Ovary (tissue), 9 donors: ENCODE data around the gene CEP78. TPM values are rescaled to one million over a fixed set of nuclear protein-coding genes. Genes with fewer than 3 reads are reported as not detected.
"Not testable (repeated sequence)": the region's sequence is repeated elsewhere in the genome, so short reads cannot be mapped to it uniquely, and the experiment has no call there.

Experiments
- DNase-seq, 5 donors: peaks; one replicate each; pipeline ENCODE4 v3.0.0-alpha.2; 2019 to 2020
- H3K27ac ChIP-seq, 2 donors: fragments of 200-600 bp; one replicate each; pipeline versions ENCODE4 v1.5.1 to v1.8.0; 2019 to 2022
- H3K27me3 ChIP-seq: fragments of 200-600 bp; one replicate; pipeline ENCODE4 v1.8.0; 2022
- H3K36me3 ChIP-seq: fragments of 200-600 bp; sonication (generic); one replicate; pipeline ENCODE4 v1.5.1; 2019
- H3K4me1 ChIP-seq: one replicate; pipeline ENCODE4 v1.8.1; 2013; ENCODE audit warnings: mild to moderate bottlenecking, moderate library complexity; ENCODE audit not compliant: insufficient read depth
- H3K4me3 ChIP-seq: fragments of 200-600 bp; sonication (generic); one replicate; pipeline ENCODE4 v1.5.1; 2017
- H3K9me3 ChIP-seq, 2 donors: fragments of 200-600 bp in 1 of 2; sonication (generic) in 1 of 2; one replicate each; pipeline versions ENCODE4 v1.5.1 to v1.8.1; 2013 to 2019; ENCODE audit warnings: mild to moderate bottlenecking in 1 of 2, moderate library complexity in 1 of 2
- EP300 ChIP-seq: sonication (generic); formaldehyde crosslinking; IDR thresholded peaks from one replicate; pipeline ENCODE4 v1.6.1; 2017; ENCODE audit warnings: antibody characterized with exemption
- POLR2A ChIP-seq: fragments of 450-650 bp; IDR thresholded peaks from one replicate; pipeline ENCODE4 v1.6.1; 2017; ENCODE audit warnings: antibody characterized with exemption, mild to moderate bottlenecking, moderate library complexity
- WGBS, 3 donors: extraction: QIAGEN DNeasy Blood & Tissue Kit in 1 of 3; methylation state at CpG; one replicate each; pipeline versions ENCODE4 v1.1.5 to v1.1.7; 2013 to 2017; 5-methylcytosine and 5-hydroxymethylcytosine counted together
- intact Hi-C, 4 donors: fragments of 100-400 bp; cut with DNase I; formaldehyde crosslinking; loops; one replicate each; pipeline versions ENCODE4 v1.11.0 to v1.15.1; 2022 to 2023
- polyA plus RNA-seq, 2 donors: library from polyadenylated mRNA; stranded (reverse); fragments of 200-250 nt in 1 of 2; fragments of 350-450 nt in 1 of 2; fragmentation: Illumina TruSeq in 1 of 2; extraction: RNeasy Lipid Tissue Mini Kit (QIAGEN cat#74804) in 1 of 2; gene quantifications; one replicate each; pipeline ENCODE4 v1.2.3, GENCODE V29; 2013 to 2014
- total RNA-seq, 7 donors: library from RNA; depleted of rRNA in 2 of 7; stranded (reverse); fragments of >200 nt in 2 of 7; fragmentation: NEBNext Ultra II Directional in 3 of 7; extraction: Animal tissue kit (Norgen Biotek cat#: 25700) in 3 of 7; gene quantifications; one replicate each; pipeline versions ENCODE4 v1.1.0 to v1.2.4, GENCODE V29; 2016 to 2023
- TF ChIP-seq, protein P1 (sequence below), 3 donors: fragments of 450-650 bp in 2 of 3; fragments of 200-600 bp in 1 of 3; IDR thresholded peaks; one replicate each; pipeline versions ENCODE4 v1.5.1 to v1.8.0; 2016 to 2022; ENCODE audit warnings: antibody characterized with exemption in 3 of 3, mild to moderate bottlenecking in 1 of 3
- donor health status: DM: no; HTN: no; CAD: no; lungs with moderate emphysema.
- donor health status: DM: no; HTN: no; CAD: no.
- donor health status: Bipolar disorder and iron deficiency.
- donor health status: DM: yes; HTN: yes; CAD: no.
- donor health status: DM: no; HTN: no; CAD: no.
- donor health status: DM: yes; HTN: yes; CAD: no.

CEP78 gene
- total and polyA plus RNA-seq, 9 donors, result 6.1 to 25.6 (median 14.4) TPM

- intact Hi-C loops, result no loop called here
Measured at GRCh38 chr9:78213712-78214111, 22.2 kb upstream of the CEP78 start.

GRCh38 chr9:78214492-78214891 is 21.4 kb upstream of the CEP78 start:
- Histone ChIP-seq H3K4me3 (no peak overlapping the region), H3K27ac (no peak overlapping the region), H3K4me1 (no peaks in the 10 kb centered on the region), H3K36me3 (no peaks in the 10 kb centered on the region), H3K27me3 (no peaks in the 10 kb centered on the region), H3K9me3 (no peaks in the 10 kb centered on the region)
- intact Hi-C loops, result no loop called here
- TF ChIP-seq POLR2A, result no peak
- TF ChIP-seq EP300, result no peak
- 83 to 96% (median 85%) methylated on average over 1 of the region's 1 CpG for WGBS, 3 donors
- no peak for DNase-seq

More at GRCh38 chr9:78213712-78214111, 22.2 kb upstream of the CEP78 start:
- Histone ChIP-seq H3K9me3 (no peaks in the 10 kb centered on the region), H3K36me3 (no peaks in the 10 kb centered on the region), H3K27ac (no peak overlapping the region), H3K27me3 (no peaks in the 10 kb centered on the region), H3K4me1 (no peaks in the 10 kb centered on the region), H3K4me3 (no peak overlapping the region)
- 6 to 15% (median 12%) methylated on average over 4 of the region's 4 CpGs for WGBS, 3 donors
- no peak for TF ChIP-seq EP300
- TF ChIP-seq, protein P1, sequence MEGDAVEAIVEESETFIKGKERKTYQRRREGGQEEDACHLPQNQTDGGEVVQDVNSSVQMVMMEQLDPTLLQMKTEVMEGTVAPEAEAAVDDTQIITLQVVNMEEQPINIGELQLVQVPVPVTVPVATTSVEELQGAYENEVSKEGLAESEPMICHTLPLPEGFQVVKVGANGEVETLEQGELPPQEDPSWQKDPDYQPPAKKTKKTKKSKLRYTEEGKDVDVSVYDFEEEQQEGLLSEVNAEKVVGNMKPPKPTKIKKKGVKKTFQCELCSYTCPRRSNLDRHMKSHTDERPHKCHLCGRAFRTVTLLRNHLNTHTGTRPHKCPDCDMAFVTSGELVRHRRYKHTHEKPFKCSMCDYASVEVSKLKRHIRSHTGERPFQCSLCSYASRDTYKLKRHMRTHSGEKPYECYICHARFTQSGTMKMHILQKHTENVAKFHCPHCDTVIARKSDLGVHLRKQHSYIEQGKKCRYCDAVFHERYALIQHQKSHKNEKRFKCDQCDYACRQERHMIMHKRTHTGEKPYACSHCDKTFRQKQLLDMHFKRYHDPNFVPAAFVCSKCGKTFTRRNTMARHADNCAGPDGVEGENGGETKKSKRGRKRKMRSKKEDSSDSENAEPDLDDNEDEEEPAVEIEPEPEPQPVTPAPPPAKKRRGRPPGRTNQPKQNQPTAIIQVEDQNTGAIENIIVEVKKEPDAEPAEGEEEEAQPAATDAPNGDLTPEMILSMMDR (IDR thresholded peaks at IDR 0.05), result no peak
- no peak for TF ChIP-seq POLR2A
- no peak for DNase-seq

DNA sequence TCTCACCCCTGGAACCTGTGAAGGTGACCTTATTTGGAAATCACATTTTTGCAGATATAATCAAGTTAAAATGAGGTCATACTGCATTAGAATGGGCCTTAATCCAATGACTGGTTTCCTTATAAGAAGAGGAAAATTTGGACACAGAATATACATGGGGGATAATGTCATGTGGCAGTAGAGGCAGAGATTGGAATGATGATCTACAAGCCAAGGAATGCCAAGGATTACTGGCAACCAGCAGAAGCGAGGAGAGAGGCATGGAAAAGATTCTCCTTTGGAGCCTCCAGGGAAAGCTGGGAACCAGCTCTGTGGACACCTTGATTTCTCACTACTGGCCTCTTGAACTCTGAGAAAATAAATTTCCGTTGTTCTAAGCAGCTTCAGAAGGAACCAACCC is 20.2 kb upstream of the CEP78 start:
- intact Hi-C loops, result no loop called here
- 73 to 88% (median 87%) methylated on average over 2 of the region's 2 CpGs for WGBS, 3 donors
- Histone ChIP-seq H3K27me3 (no peaks in the 10 kb centered on the region), H3K27ac (no peak overlapping the region), H3K4me1 (no peaks in the 10 kb centered on the region), H3K36me3 (no peaks in the 10 kb centered on the region), H3K9me3 (no peaks in the 10 kb centered on the region), H3K4me3 (no peak overlapping the region)
- TF ChIP-seq EP300 (no peak), POLR2A (no peak)
- TF ChIP-seq, protein P1 (IDR thresholded peaks at IDR 0.05), result no peak
- DNase-seq, result no peak

DNA sequence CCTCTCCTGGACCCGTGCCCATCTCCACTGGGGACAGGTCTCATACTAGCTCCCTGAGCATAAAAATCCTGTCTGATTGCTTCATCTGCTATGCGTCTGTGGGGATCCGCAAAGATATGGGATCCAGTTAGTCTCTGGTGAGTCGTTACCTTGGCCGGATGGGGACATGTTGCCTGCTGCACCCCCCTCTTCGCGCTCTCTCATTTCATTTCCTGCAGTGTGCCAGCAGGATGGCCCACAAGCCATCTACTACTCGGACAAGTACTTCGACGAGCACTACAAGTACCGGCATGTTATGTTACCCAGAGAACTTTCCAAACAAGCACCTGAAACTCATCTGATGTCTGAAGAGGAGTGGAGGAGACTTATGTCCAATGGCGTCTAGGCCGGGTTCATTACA is 17.0 kb upstream of the CEP78 start:
- Histone ChIP-seq H3K27me3 (no peaks in the 10 kb centered on the region), H3K4me3 (no peak overlapping the region), H3K9me3 (no peaks in the 10 kb centered on the region), H3K4me1 (no peaks in the 10 kb centered on the region), H3K36me3 (no peaks in the 10 kb centered on the region), H3K27ac (no peak overlapping the region)
- intact Hi-C loops, result no loop called here
- DNase-seq, result no peak
- WGBS, 3 donors, result 84 to 88% (median 87%) methylated on average over 13 of the region's 13 CpGs
- TF ChIP-seq EP300 (no peak), POLR2A (no peak)
- TF ChIP-seq, protein P1 (IDR thresholded peaks at IDR 0.05), result no peak

- intact Hi-C loops, result no loop called here
- Histone ChIP-seq H3K27ac (no peak overlapping the region), H3K27me3 (no peaks in the 10 kb centered on the region), H3K9me3 (no peaks in the 10 kb centered on the region), H3K36me3 (no peaks in the 10 kb centered on the region), H3K4me3 (no peak overlapping the region), H3K4me1 (no peaks in the 10 kb centered on the region)
- TF ChIP-seq EP300, result no peak
- no peak for DNase-seq
- whole genome bisulfite sequencing, 3 donors, result 50 to 54% (median 53%) methylated on average over 2 of the region's 2 CpGs
Measured at GRCh38 chr9:78221425-78221824, 14.4 kb upstream of the CEP78 start.

DNA sequence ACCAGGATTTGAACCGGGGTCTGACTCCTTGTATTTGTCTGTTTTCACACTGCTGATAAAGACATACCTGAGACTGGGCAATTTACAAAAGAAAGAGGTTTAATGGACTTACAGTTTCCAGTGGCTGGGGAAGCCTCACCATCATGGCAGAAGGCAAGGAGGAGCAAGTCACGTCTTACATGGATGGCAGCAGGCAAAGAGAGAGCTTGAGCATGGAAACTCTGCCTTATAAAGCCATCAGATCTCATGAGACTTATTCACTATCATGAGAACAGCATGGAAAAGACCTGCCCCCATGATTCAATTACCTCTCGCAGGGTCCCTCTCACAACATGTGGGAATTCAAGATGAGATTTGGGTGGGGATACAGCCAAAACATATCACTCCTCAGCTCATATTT is 14.0 kb upstream of the CEP78 start:
- intact Hi-C loops, H3K4me1 ChIP-seq, H3K27me3 ChIP-seq, H3K4me3 ChIP-seq, DNase-seq, H3K36me3 ChIP-seq, H3K27ac ChIP-seq, H3K9me3 ChIP-seq: not testable (repeated sequence)
- WGBS, 3 donors, result 86 to 90% (median 89%) methylated on average over 3 of the region's 3 CpGs
